Choroid plexus epithelial cell (primary cell): Measurements from ENCODE around the gene ANKMY1.

Experiments
- DNase-seq: peaks from one replicate; pipeline ENCODE4 v3.0.0-alpha.2; 2010; ENCODE audit warnings: low read depth
- H3K4me3 ChIP-seq: 2 replicates; pipeline ENCODE4 v1.5.1; 2011; ENCODE audit warnings: low read depth, mild to moderate bottlenecking, control low read depth, low read length, moderate library complexity
- CTCF ChIP-seq: conservative IDR thresholded peaks from 2 replicates; pipeline ENCODE4 v1.5.1; 2011; ENCODE audit warnings: low read depth, mild to moderate bottlenecking, control low read depth, inconsistent platforms, low read length, moderate library complexity

ANKMY1 gene

GRCh38 chr2:240589375-240589774 is 31.6 kb upstream of the ANKMY1 start:
- H3K4me3 ChIP-seq = peak overlapping the region; percentile 28
- DNase-seq = peak; percentile 72
- no peak for TF ChIP-seq CTCF

GRCh38 chr2:240588669-240589068 is 30.9 kb upstream of the ANKMY1 start:
- H3K4me3 ChIP-seq = no peak overlapping the region
- no peak for TF ChIP-seq CTCF
- no peak for DNase-seq

GRCh38 chr2:240588006-240588655 is 30.3 kb upstream of the ANKMY1 start:
- DNase-seq = no peak
- peak overlapping the region; percentile 94 for H3K4me3 ChIP-seq
- TF ChIP-seq CTCF = no peak

- no peak for TF ChIP-seq CTCF
- no peak for DNase-seq
Measured at GRCh38 chr2:240586919-240587800, 29.4 kb upstream of the ANKMY1 start.

GRCh38 chr2:240586198-240586918 is 28.6 kb upstream of the ANKMY1 start, which contains the start of gene CAPN10:
Gene CAPN10, plus strand, starts transcription at chr2:240586734. Its CDS starts 178 bp downstream, at chr2:240586912.
- DNase-seq = peak; percentile 96
- TF ChIP-seq CTCF = no peak
- peak within 1 kb of the TSS; percentile 94 for H3K4me3 ChIP-seq

More at GRCh38 chr2:240586919-240587800, 29.4 kb upstream of the ANKMY1 start:
- peak overlapping the region; percentile 94 for H3K4me3 ChIP-seq

- peak overlapping the region; percentile 94 for H3K4me3 ChIP-seq
- no peak for DNase-seq
- no peak for TF ChIP-seq CTCF
Measured at GRCh38 chr2:240585681-240586197, 28.0 kb upstream of the ANKMY1 start.
